Renal cortical epithelial cell (primary cell): Measurements from ENCODE around the gene LDAH. TPM values are rescaled to one million over a fixed set of nuclear protein-coding genes. Genes with fewer than 3 reads are reported as not detected.

ENCODE experiments used
- DNase-seq: peaks from one replicate; pipeline ENCODE4 v3.0.0-alpha.2; 2011; ENCODE audit warnings: low read depth
- total RNA-seq: library from RNA; depleted of rRNA; stranded (reverse); fragments of >200 nt; gene quantifications from 2 replicates; pipeline ENCODE4 v1.2.3, GENCODE V29; 2014

The LDAH gene
- total RNA-seq, 1 donor from 2014 or later: 28.2 TPM

GRCh38 chr2:20682167-20682920 lies 140.6 kb downstream of the LDAH start:
- DNase-seq: no peak

GRCh38 chr2:20680744-20681375 lies 142.0 kb downstream of the LDAH start:
- DNase-seq: no peak

GRCh38 chr2:20678780-20679179 lies 144.1 kb downstream of the LDAH start:
- no peak for DNase-seq

- DNase-seq: no peak
Measured at GRCh38 chr2:20678086-20678395, 144.9 kb downstream of the LDAH start.

- no peak for DNase-seq
Measured at GRCh38 chr2:20677301-20678085, 145.4 kb downstream of the LDAH start.

GRCh38 chr2:20676353-20677215 lies 146.3 kb downstream of the LDAH start:
- DNase-seq: peak; percentile 53

GRCh38 chr2:20675701-20676352 lies 147.1 kb downstream of the LDAH start:
- DNase-seq: peak; percentile 15

- peak; percentile 68 for DNase-seq
Measured at GRCh38 chr2:20674974-20675679, 147.8 kb downstream of the LDAH start.

- DNase-seq: no peak
Measured at GRCh38 chr2:20674309-20674965, 148.5 kb downstream of the LDAH start.

GRCh38 chr2:20673686-20674308 lies 149.1 kb downstream of the LDAH start:
- DNase-seq: no peak

GRCh38 chr2:20672201-20672951 lies 150.5 kb downstream of the LDAH start:
- DNase-seq: no peak

GRCh38 chr2:20671736-20672080 lies 151.2 kb downstream of the LDAH start:
- DNase-seq: no peak

- DNase-seq: no peak
Measured at GRCh38 chr2:20671036-20671735, 151.7 kb downstream of the LDAH start.

- DNase-seq: no peak
Measured at GRCh38 chr2:20670315-20671035, 152.4 kb downstream of the LDAH start.

- no peak for DNase-seq
Measured at GRCh38 chr2:20669562-20670314, 153.2 kb downstream of the LDAH start.

GRCh38 chr2:20668871-20669475 lies 153.9 kb downstream of the LDAH start:
- DNase-seq: no peak

GRCh38 chr2:20668451-20668850 lies 154.4 kb downstream of the LDAH start:
- DNase-seq: no peak
